ENCODE results near the gene HOMER2. TPM values are rescaled to one million over a fixed set of nuclear protein-coding genes. Genes with fewer than 3 reads are reported as not detected.

The HOMER2 gene
- polyA plus RNA-seq, 4 donors, result 25.9 to 28.3 (median 27.7) TPM

- no peak for DNase-seq (ENCODE audit: low read depth in 4 of 4, low spot score in 3 of 4)
Observed at GRCh38 chr15:82808634-82809041, 143.9 kb downstream of the HOMER2 start.

- no peak for DNase-seq (ENCODE audit: low read depth in 4 of 4, low spot score in 3 of 4)
Observed at GRCh38 chr15:82807920-82808633, 144.4 kb downstream of the HOMER2 start.

GRCh38 chr15:82805994-82806406 is 146.5 kb downstream of the HOMER2 start, which contains the start of gene FSD2:
Gene FSD2 (minus strand): TSS chr15:82806069. CDS start chr15:82787390, 18,679 bp downstream.
- no peak for DNase-seq (ENCODE audit: low read depth in 4 of 4, low spot score in 3 of 4)

- DNase-seq (ENCODE audit: low read depth in 4 of 4, low spot score in 3 of 4), result no peak
Observed at GRCh38 chr15:82804575-82804949, 148.0 kb downstream of the HOMER2 start.

- DNase-seq (ENCODE audit: low read depth in 4 of 4, low spot score in 3 of 4), result no peak
Observed at GRCh38 chr15:82803793-82804574, 148.5 kb downstream of the HOMER2 start.

GRCh38 chr15:82802497-82802896 is 150.0 kb downstream of the HOMER2 start:
- DNase-seq (ENCODE audit: low read depth in 4 of 4, low spot score in 3 of 4), result no peak

- DNase-seq (ENCODE audit: low read depth in 4 of 4, low spot score in 3 of 4), result no peak
Observed at GRCh38 chr15:82799183-82799841, 153.2 kb downstream of the HOMER2 start.

Other genes with a start within 250 kb of the HOMER2 start
- 1 to 10 TPM; 2.1 to 5.1 (median 3.5) TPM for gene AP3B2, start 242.8 kb downstream of the HOMER2 start, polyA plus RNA-seq (ENCODE audit: insufficient read length in 4 of 4)
- under 1 TPM; 0.04 to 0.29 (median 0.10) TPM for gene FSD2, start 146.7 kb downstream of the HOMER2 start, polyA plus RNA-seq (ENCODE audit: insufficient read length in 4 of 4)
- 10 to 100 TPM; 11.0 to 14.1 (median 12.0) TPM for gene WHAMM, start 143.1 kb downstream of the HOMER2 start, polyA plus RNA-seq (ENCODE audit: insufficient read length in 4 of 4)
- 10 to 100 TPM; 42.7 to 49.9 (median 46.6) TPM for gene RAMAC, start 33.5 kb upstream of the HOMER2 start, polyA plus RNA-seq (ENCODE audit: insufficient read length in 4 of 4)
- gene C15orf40, start 58.9 kb upstream of the HOMER2 start, polyA plus RNA-seq (ENCODE audit: insufficient read length in 4 of 4), result 10 to 100 TPM; 25.2 to 35.7 (median 29.0) TPM
- gene BTBD1, start 114.5 kb upstream of the HOMER2 start, polyA plus RNA-seq (ENCODE audit: insufficient read length in 4 of 4), result 10 to 100 TPM; 64.3 to 81.0 (median 79.8) TPM
- gene TM6SF1, start 154.9 kb upstream of the HOMER2 start, polyA plus RNA-seq (ENCODE audit: insufficient read length in 4 of 4), result 1 to 10 TPM; 1.6 to 2.5 (median 1.8) TPM